Tibial nerve (tissue), 4 donors: ENCODE measurements around the gene GHR. TPM values are rescaled to one million over a fixed set of nuclear protein-coding genes. Genes with fewer than 3 reads are reported as not detected.

ENCODE experiments used
- DNase-seq, 2 donors: peaks; one replicate each; pipeline ENCODE4 v3.0.0-alpha.2; 2019; ENCODE audit warnings: low spot score in 2 of 2
- H3K27ac ChIP-seq, 4 donors: fragments of 200-600 bp; sonication (generic) in 3 of 4; one replicate each; pipeline ENCODE4 v1.5.1; 2017 to 2019; ENCODE audit warnings: mild to moderate bottlenecking in 1 of 4
- H3K27me3 ChIP-seq, 2 donors: fragments of 200-600 bp; sonication (generic) in 1 of 2; one replicate each; pipeline versions ENCODE4 v1.5.1 to v1.6.0; 2017 to 2019
- H3K36me3 ChIP-seq, 3 donors: fragments of 200-600 bp; sonication (generic); one replicate each; pipeline ENCODE4 v1.5.1; 2018 to 2019
- H3K4me1 ChIP-seq, 4 donors: fragments of 200-600 bp; sonication (generic) in 3 of 4; one replicate each; pipeline ENCODE4 v1.5.1; 2017 to 2019
- H3K4me3 ChIP-seq, 4 donors: fragments of 200-600 bp; sonication (generic) in 3 of 4; one replicate each; pipeline ENCODE4 v1.5.1; 2017 to 2019; ENCODE audit warnings: mild to moderate bottlenecking in 1 of 4, moderate library complexity in 1 of 4
- H3K9me3 ChIP-seq, 4 donors: fragments of 200-600 bp; sonication (generic) in 3 of 4; one replicate each; pipeline ENCODE4 v1.5.1; 2017 to 2019
- CTCF ChIP-seq, 5 experiments: fragments of 200-600 bp in 3 of 5; fragments of 450-650 bp in 2 of 5; sonication (generic) in 3 of 5; IDR thresholded peaks; one replicate each; pipeline ENCODE4 v1.5.1; 2016 to 2019; ENCODE audit warnings: antibody characterized with exemption in 5 of 5, mild to moderate bottlenecking in 3 of 5, moderate library complexity in 2 of 5
- EP300 ChIP-seq, 2 donors: sonication (generic); formaldehyde crosslinking; IDR thresholded peaks; one replicate each; pipeline ENCODE4 v1.6.1; 2017; ENCODE audit warnings: antibody characterized with exemption in 2 of 2, mild to moderate bottlenecking in 1 of 2
- POLR2A ChIP-seq, 2 donors: fragments of 450-650 bp; IDR thresholded peaks; one replicate each; pipeline ENCODE4 v1.6.1; 2017; ENCODE audit warnings: antibody characterized with exemption in 2 of 2, mild to moderate bottlenecking in 2 of 2, moderate library complexity in 2 of 2
- WGBS, 2 donors: methylation state at CpG; one replicate each; pipeline ENCODE4 v1.1.5; 2018; 5-methylcytosine and 5-hydroxymethylcytosine counted together
- total RNA-seq, 4 donors: library from RNA; depleted of rRNA; stranded (reverse); fragments of >200 nt; gene quantifications; one replicate each; pipeline ENCODE4 v1.1.0, GENCODE V29; 2016

The GHR gene
- total RNA-seq, 4 donors from 2014 or later, result 30.2 to 39.6 (median 39.2) TPM

- 69 to 75% methylated on average over 1 of the region's 1 CpG for WGBS, 2 donors
- Histone ChIP-seq H3K27me3 (no peaks in the 10 kb centered on the region), H3K27ac (no peak overlapping the region), H3K9me3 (no peaks in the 10 kb centered on the region), H3K4me3 (no peak overlapping the region), H3K36me3 (no peaks in the 10 kb centered on the region), H3K4me1 (peaks cover 0 to 4% (median 0%) of the 10 kb centered on the region in 4 donors)
- DNase-seq, result no peak
- no peak for TF ChIP-seq CTCF (IDR thresholded peaks at IDR 0.05)
- no peak for TF ChIP-seq POLR2A (IDR thresholded peaks at IDR 0.05)
- TF ChIP-seq EP300 (IDR thresholded peaks at IDR 0.05), result no peak
These were observed 134.4 kb downstream of the GHR start for GRCh38 chr5:42557689-42558088.

- H3K4me1 ChIP-seq, result peaks cover 0 to 13% (median 6%) of the 10 kb centered on the region in 4 donors
- no peak overlapping the region for H3K4me3 ChIP-seq
- no peaks in the 10 kb centered on the region for H3K9me3 ChIP-seq
- DNase-seq, result no peak
- no peaks in the 10 kb centered on the region for H3K36me3 ChIP-seq
- TF ChIP-seq POLR2A (IDR thresholded peaks at IDR 0.05), result no peak
- TF ChIP-seq CTCF (IDR thresholded peaks at IDR 0.05), result no peak
- no peak for TF ChIP-seq EP300 (IDR thresholded peaks at IDR 0.05)
- WGBS, 2 donors, result 52 to 59% methylated on average over 1 of the region's 1 CpG
- no peak overlapping the region for H3K27ac ChIP-seq
- no peaks in the 10 kb centered on the region for H3K27me3 ChIP-seq
These were observed 138.4 kb downstream of the GHR start for GRCh38 chr5:42561656-42562055.

GRCh38 chr5:42564689-42565356, 141.6 kb downstream of the GHR start:
- Histone ChIP-seq H3K4me3 (no peak overlapping the region), H3K27ac (no peak overlapping the region)
- 93 to 94% methylated on average over 6 of the region's 6 CpGs for WGBS, 2 donors

GRCh38 chr5:42566652-42567295, 143.5 kb downstream of the GHR start:
- Histone ChIP-seq H3K4me3 (no peak overlapping the region), H3K36me3 (no peaks in the 10 kb centered on the region)
- no peak for TF ChIP-seq CTCF (IDR thresholded peaks at IDR 0.05)
- peak in 1 of 2 donors; percentile 24 for TF ChIP-seq EP300 (IDR thresholded peaks at IDR 0.05)

More at GRCh38 chr5:42564689-42565356, 141.6 kb downstream of the GHR start:
- no peaks in the 10 kb centered on the region for H3K9me3 ChIP-seq
- H3K36me3 ChIP-seq, result no peaks in the 10 kb centered on the region
- no peak for DNase-seq
- no peaks in the 10 kb centered on the region for H3K27me3 ChIP-seq
- H3K4me1 ChIP-seq, result peaks cover 0 to 19% (median 7%) of the 10 kb centered on the region in 4 donors
- TF ChIP-seq POLR2A (IDR thresholded peaks at IDR 0.05), result no peak
- TF ChIP-seq CTCF (IDR thresholded peaks at IDR 0.05), result no peak
- TF ChIP-seq EP300 (IDR thresholded peaks at IDR 0.05), result no peak

GRCh38 chr5:42569325-42569724, 146.1 kb downstream of the GHR start:
- DNase-seq, result no peak
- 93 to 95% methylated on average over 2 of the region's 2 CpGs for WGBS, 2 donors
- Histone ChIP-seq H3K27me3 (no peaks in the 10 kb centered on the region), H3K4me3 (no peak overlapping the region), H3K4me1 (peaks cover 0 to 19% (median 7%) of the 10 kb centered on the region in 4 donors), H3K9me3 (no peaks in the 10 kb centered on the region), H3K36me3 (no peaks in the 10 kb centered on the region), H3K27ac (no peak overlapping the region)
- TF ChIP-seq EP300 (IDR thresholded peaks at IDR 0.05) (no peak), CTCF (IDR thresholded peaks at IDR 0.05) (no peak)

More at GRCh38 chr5:42566652-42567295, 143.5 kb downstream of the GHR start:
- peak in 1 of 2 donors; percentile 44 for DNase-seq
- no peaks in the 10 kb centered on the region for H3K27me3 ChIP-seq
- 27 to 33% methylated on average over 5 of the region's 5 CpGs for WGBS, 2 donors
- peaks cover 0 to 19% (median 7%) of the 10 kb centered on the region in 4 donors for H3K4me1 ChIP-seq
- peak overlapping the region in 2 of 4 donors; percentile 17 to 65 for H3K27ac ChIP-seq
- H3K9me3 ChIP-seq, result no peaks in the 10 kb centered on the region
